ENCODE data around the gene NUB1.

The NUB1 gene

GRCh38 chr7:151313857-151314256 lies 27.8 kb upstream of the NUB1 start:
- no peak for DNase-seq

- no peak for DNase-seq
These were observed 27.2 kb upstream of the NUB1 start for GRCh38 chr7:151314401-151314800.

- peak; percentile 69 to 80 for DNase-seq
These were observed 26.5 kb upstream of the NUB1 start for GRCh38 chr7:151315038-151315655.

GRCh38 chr7:151316896-151317295 lies 24.7 kb upstream of the NUB1 start:
- no peak for DNase-seq

GRCh38 chr7:151317936-151318335 lies 23.7 kb upstream of the NUB1 start:
- DNase-seq, result no peak

- DNase-seq, result no peak
These were observed 22.4 kb upstream of the NUB1 start for GRCh38 chr7:151319189-151319588.

- no peak for DNase-seq
These were observed 21.3 kb upstream of the NUB1 start for GRCh38 chr7:151320263-151320845.

GRCh38 chr7:151321341-151321740 lies 20.3 kb upstream of the NUB1 start:
- DNase-seq, result no peak

GRCh38 chr7:151322906-151323305 lies 18.7 kb upstream of the NUB1 start:
- no peak for DNase-seq

- no peak for DNase-seq
These were observed 14.6 kb upstream of the NUB1 start for GRCh38 chr7:151327022-151327421.

GRCh38 chr7:151327659-151328058 lies 14.0 kb upstream of the NUB1 start:
- no peak for DNase-seq

GRCh38 chr7:151330181-151330580 lies 11.4 kb upstream of the NUB1 start:
- no peak for DNase-seq

- no peak for DNase-seq
These were observed 11.0 kb upstream of the NUB1 start for GRCh38 chr7:151330661-151331060.

- no peak for DNase-seq
These were observed 7.0 kb upstream of the NUB1 start for GRCh38 chr7:151334628-151335027.

- DNase-seq, result no peak
These were observed 5.4 kb upstream of the NUB1 start for GRCh38 chr7:151336027-151336708.

GRCh38 chr7:151337346-151337745 lies 4.3 kb upstream of the NUB1 start:
- DNase-seq, result no peak

GRCh38 chr7:151338809-151339208 lies 2.8 kb upstream of the NUB1 start:
- no peak for DNase-seq

- DNase-seq, result no peak
These were observed 1.8 kb upstream of the NUB1 start for GRCh38 chr7:151339651-151340382.

GRCh38 chr7:151340794-151341356 lies 737 bp upstream of the NUB1 start:
- DNase-seq, result no peak

GRCh38 chr7:151342102-151342646 lies 562 bp downstream of the NUB1 start:
- DNase-seq, result no peak

GRCh38 chr7:151342811-151343210 lies 1.2 kb downstream of the NUB1 start:
- DNase-seq, result no peak

GRCh38 chr7:151343516-151343915 lies 1.9 kb downstream of the NUB1 start:
- no peak for DNase-seq
